ENCODE results near the gene ZKSCAN7. TPM values are rescaled to one million over a fixed set of nuclear protein-coding genes. Genes with fewer than 3 reads are reported as not detected.

ZKSCAN7 gene
- total and polyA plus RNA-seq, 3 experiments from 2014 or later, result 3.7 to 4.7 (median 3.8) TPM

DNA sequence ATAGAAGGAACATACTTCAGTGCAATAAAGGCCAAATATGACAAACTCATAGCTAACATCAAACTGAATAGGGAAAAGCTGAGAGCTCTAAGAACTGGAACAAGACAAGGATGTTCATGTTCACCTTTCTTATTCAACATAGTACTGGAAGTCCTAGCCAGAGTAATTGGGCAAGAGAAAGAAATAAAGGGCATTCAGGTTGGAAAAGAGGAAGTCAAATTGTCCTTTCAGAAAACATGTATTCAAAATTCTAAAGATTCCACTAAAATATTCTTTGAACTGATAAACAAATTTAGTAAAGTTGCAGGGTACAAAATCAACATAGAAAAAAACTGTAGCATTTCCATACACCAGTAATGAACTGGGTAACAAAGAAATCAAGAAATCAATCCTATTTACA is 57.7 kb downstream of the ZKSCAN7 start:
- H3K4me3 ChIP-seq (ENCODE audit: low read length), result no peak overlapping the region
- DNase-seq, result no peak
- H3K27ac ChIP-seq (ENCODE audit: low read depth, low read length), result no peak overlapping the region
- no peaks in the 10 kb centered on the region for H3K9me3 ChIP-seq (ENCODE audit: low read length)
- Mint-ChIP-seq H3K27me3 (peaks cover 0 to 8% of the 10 kb centered on the region in 2 donors), H3K27ac (no peak overlapping the region), H3K4me3 (no peak overlapping the region), H3K36me3 (peaks cover 1 to 19% (median 5%) of the 10 kb centered on the region in 3 donors), H3K4me1 (no peaks in the 10 kb centered on the region), H3K9me3 (peaks cover 0 to 3% (median 0%) of the 10 kb centered on the region in 5 donors)
- H3K36me3 ChIP-seq (ENCODE audit: insufficient read depth, low read length), result no peaks in the 10 kb centered on the region
- H3K27me3 ChIP-seq (ENCODE audit: insufficient read depth, low read length, poor library complexity, severe bottlenecking), result no peaks in the 10 kb centered on the region
- POLR2A ChIA-PET, result no interaction called here
- CTCF ChIA-PET, result no interaction called here
- no peaks in the 10 kb centered on the region for H3K4me1 ChIP-seq (ENCODE audit: insufficient read depth, low read length)

Other genes with a start within 250 kb of the ZKSCAN7 start
- 10 to 100 TPM; 12.8 to 13.6 TPM for gene TCAIM, start 216.4 kb upstream of the ZKSCAN7 start, total RNA-seq
- 14.4 TPM for gene TCAIM, start 216.4 kb upstream of the ZKSCAN7 start, polyA plus RNA-seq
- gene ZNF445, start 77.5 kb upstream of the ZKSCAN7 start, total RNA-seq, result 10 to 100 TPM; 15.8 to 16.2 TPM
- 3.2 TPM for gene ZNF445, start 77.5 kb upstream of the ZKSCAN7 start, polyA plus RNA-seq
- gene ZNF660, start 29.8 kb downstream of the ZKSCAN7 start, total RNA-seq, result under 1 TPM; 0.35 to 0.53 TPM
- 0.07 TPM for gene ZNF660, start 29.8 kb downstream of the ZKSCAN7 start, polyA plus RNA-seq
- 10 to 100 TPM; 13.8 to 14.2 TPM for gene ZNF197, start 69.8 kb downstream of the ZKSCAN7 start, total RNA-seq
- 5.7 TPM for gene ZNF197, start 69.8 kb downstream of the ZKSCAN7 start, polyA plus RNA-seq
- gene ZNF35, start 93.5 kb downstream of the ZKSCAN7 start, total RNA-seq, result 1 to 10 TPM; 8.2 to 9.0 TPM
- gene ZNF35, start 93.5 kb downstream of the ZKSCAN7 start, polyA plus RNA-seq, result 2.4 TPM
- 1 to 10 TPM; 1.6 to 1.7 TPM for gene ZNF502, start 157.5 kb downstream of the ZKSCAN7 start, total RNA-seq
- gene ZNF502, start 157.5 kb downstream of the ZKSCAN7 start, polyA plus RNA-seq, result 4.1 TPM
- gene ZNF501, start 174.4 kb downstream of the ZKSCAN7 start, total RNA-seq, result 1 to 10 TPM; 4.9 to 6.0 TPM
- 2.9 TPM for gene ZNF501, start 174.4 kb downstream of the ZKSCAN7 start, polyA plus RNA-seq
- gene KIAA1143, start 206.4 kb downstream of the ZKSCAN7 start, total RNA-seq, result 10 to 100 TPM; 38.9 to 41.7 TPM
- gene KIAA1143, start 206.4 kb downstream of the ZKSCAN7 start, polyA plus RNA-seq, result 24.5 TPM
- gene KIF15, start 206.6 kb downstream of the ZKSCAN7 start, total RNA-seq, result 10 to 100 TPM; 21.7 to 23.6 TPM
- 0.24 TPM for gene KIF15, start 206.6 kb downstream of the ZKSCAN7 start, polyA plus RNA-seq